Astrocyte of the cerebellum (primary cell): Measurements from ENCODE around the gene PTPN4.

Experiments
- DNase-seq: peaks from one replicate; pipeline ENCODE4 v3.0.0-alpha.2; 2011; ENCODE audit warnings: low read depth
- H3K4me3 ChIP-seq: 2 replicates; pipeline ENCODE4 v1.5.1; 2011; ENCODE audit warnings: mild to moderate bottlenecking, low read depth, low read length, moderate library complexity
- in situ Hi-C: cut with HindIII; loops from 2 replicates; pipeline ENCODE4 v1.10.0; 2017; ENCODE audit warnings: low sequenced_read_pairs
- TF ChIP-seq, protein P1 (sequence below): IDR thresholded peaks from 2 replicates; pipeline ENCODE4 v1.5.1; 2012; ENCODE audit warnings: low read length, low read depth, moderate library complexity, mild to moderate bottlenecking; ENCODE audit errors: missing control alignments

PTPN4 gene

DNA sequence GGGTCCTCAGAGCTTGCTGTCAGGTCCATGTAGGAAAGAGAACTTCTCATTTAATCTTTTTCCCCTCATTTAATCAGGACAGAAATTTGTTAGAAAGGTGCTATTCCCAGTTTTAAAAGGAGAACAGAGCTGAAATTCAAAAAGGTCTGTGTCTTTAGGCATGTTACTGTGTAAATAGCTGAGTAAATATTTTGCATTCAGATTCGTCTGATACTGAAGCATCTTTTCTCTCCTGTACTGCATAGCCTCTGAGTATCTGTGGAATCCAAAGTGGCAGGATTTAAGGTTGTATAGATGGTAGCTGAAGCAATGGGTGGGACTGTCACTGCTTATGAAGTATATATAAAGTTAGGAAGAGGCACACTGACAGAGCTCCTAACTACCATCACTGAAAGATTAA lies 9.0 kb downstream of the PTPN4 start:
- in situ Hi-C loops = no loop called here
- DNase-seq = no peak
- no peak overlapping the region for H3K4me3 ChIP-seq
- TF ChIP-seq, protein P1, sequence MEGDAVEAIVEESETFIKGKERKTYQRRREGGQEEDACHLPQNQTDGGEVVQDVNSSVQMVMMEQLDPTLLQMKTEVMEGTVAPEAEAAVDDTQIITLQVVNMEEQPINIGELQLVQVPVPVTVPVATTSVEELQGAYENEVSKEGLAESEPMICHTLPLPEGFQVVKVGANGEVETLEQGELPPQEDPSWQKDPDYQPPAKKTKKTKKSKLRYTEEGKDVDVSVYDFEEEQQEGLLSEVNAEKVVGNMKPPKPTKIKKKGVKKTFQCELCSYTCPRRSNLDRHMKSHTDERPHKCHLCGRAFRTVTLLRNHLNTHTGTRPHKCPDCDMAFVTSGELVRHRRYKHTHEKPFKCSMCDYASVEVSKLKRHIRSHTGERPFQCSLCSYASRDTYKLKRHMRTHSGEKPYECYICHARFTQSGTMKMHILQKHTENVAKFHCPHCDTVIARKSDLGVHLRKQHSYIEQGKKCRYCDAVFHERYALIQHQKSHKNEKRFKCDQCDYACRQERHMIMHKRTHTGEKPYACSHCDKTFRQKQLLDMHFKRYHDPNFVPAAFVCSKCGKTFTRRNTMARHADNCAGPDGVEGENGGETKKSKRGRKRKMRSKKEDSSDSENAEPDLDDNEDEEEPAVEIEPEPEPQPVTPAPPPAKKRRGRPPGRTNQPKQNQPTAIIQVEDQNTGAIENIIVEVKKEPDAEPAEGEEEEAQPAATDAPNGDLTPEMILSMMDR = no peak

DNA sequence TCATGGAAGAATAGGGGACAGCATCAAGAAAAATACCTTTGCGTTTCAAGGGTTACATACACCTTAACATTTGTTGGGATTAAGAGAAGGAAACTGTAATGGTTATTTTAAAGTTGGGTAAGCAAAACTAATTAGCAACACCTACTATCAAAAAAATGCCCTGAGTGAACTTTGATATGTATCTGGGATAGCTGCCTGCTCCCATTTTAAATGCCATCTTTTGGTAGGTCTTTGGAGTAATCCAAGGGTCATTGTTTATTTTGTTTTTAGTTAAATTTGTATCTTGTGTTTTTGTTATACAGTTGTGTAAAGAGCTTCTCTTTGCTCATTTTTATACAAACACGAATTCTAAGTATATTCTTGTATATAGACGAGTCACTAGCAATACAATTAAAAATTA lies 9.9 kb downstream of the PTPN4 start:
- H3K4me3 ChIP-seq = no peak overlapping the region
- TF ChIP-seq, protein P1 = no peak
- in situ Hi-C loops = no loop called here
- no peak for DNase-seq

DNA sequence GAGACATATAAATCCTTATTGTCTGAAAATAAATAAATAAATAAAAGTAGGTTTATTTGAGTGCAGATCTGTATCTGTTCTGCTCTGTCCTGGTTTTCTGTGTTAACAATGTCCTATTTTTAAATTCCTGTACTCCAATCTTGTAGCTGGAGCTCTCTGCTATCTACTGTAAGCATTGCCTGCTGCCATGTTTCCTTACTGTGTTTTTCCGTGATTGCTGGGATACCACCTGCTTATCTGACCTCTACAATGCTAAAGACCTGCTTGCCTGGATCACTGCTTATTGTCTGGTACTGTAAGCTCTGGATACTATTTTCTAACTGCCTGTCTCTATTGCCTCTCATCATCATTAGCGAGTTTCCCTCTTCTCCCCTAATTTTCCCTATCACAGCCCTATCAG lies 11.6 kb downstream of the PTPN4 start:
- H3K4me3 ChIP-seq = no peak overlapping the region
- no peak for DNase-seq

DNA sequence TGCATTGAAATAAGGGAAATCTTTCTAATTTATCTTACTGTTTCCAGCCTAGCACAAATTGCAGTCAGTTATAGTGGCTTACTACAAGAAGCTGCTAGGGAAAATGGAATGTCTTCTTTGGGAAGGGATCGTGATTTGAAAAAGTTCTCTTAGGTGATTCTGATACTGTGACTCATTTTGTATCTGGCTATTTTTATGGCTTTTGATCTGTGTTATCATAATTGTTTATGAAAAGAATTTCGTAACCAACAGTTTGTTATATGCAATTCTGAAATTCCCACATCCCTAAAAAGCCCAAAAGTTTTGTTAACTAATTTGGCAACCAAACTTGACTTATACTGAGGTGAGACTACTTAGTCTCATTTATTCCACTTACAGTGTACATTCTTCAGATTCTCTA lies 12.4 kb downstream of the PTPN4 start:
- in situ Hi-C loops = no loop called here
- TF ChIP-seq, protein P1 = no peak
- H3K4me3 ChIP-seq = no peak overlapping the region
- no peak for DNase-seq

More for the DNA sequence above, 11.6 kb downstream of the PTPN4 start:
- TF ChIP-seq, protein P1 = no peak
- in situ Hi-C loops = no loop called here

DNA sequence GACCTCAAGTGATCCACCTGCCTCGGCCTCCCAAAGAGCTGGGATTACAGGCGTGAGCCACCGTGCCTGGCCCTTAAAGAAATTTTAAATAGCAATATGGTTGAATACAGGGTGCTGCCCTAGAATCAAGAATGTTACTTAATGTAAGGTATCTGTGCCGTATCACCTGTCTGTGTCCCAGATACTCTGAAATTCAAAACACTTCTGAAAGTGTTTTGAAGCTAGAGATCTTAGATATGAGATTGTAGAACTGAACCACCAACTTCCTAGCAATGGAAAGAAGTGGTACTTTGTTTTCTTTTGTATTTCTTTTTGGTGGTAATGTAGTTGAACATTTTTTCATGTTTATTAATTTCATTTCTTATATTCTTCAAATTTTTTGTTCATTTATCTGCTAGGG lies 13.0 kb downstream of the PTPN4 start:
- DNase-seq = no peak
- H3K4me3 ChIP-seq = no peak overlapping the region
- TF ChIP-seq, protein P1 = no peak
- in situ Hi-C loops = no loop called here

DNA sequence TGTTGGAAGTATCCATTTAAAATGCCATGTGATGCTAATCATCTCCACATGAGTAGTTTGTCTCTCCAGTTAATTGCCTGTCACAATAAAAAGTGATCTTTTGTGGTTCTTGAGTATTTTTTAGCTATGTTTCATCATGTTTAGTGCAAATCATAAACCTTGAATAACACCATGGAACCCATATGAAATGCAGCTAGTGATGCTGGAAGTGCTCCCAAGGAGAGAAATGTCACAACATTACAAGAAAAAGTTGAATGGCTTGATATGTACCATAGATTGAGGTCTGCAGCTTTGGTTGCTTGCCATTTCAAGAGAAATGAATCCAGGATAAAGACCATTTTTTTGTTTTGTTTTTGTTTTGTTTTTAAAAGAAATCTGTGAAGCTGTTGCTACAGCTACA lies 14.3 kb downstream of the PTPN4 start:
- TF ChIP-seq, protein P1 = no peak
- DNase-seq = no peak
- in situ Hi-C loops = no loop called here
- H3K4me3 ChIP-seq = no peak overlapping the region

DNA sequence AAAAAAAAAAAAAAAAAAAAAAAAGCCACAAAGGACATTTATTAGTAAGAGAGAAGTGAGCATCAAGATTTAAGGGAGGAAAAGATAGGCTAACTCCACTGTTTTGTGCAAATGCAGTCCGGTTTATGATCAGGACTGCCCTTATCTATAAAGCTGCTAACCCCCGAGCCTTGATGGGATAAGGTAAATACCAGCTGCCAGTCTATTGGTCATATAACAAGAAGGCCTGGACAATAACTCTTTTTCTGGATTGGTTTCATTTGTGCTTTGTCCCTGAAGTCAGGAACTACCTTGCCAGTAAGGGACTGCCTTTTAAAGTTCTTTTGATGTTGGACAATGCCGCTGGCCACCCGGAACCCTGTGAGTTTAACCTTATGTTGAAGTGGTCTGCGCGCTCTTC lies 15.4 kb downstream of the PTPN4 start:
- TF ChIP-seq, protein P1 = no peak
- in situ Hi-C loops = no loop called here
- no peak for DNase-seq
- H3K4me3 ChIP-seq = no peak overlapping the region
